Right hindlimb (tissue), 1 donor: ENCODE data around the gene ESR1.

Source experiments
- DNase-seq: peaks from one replicate; pipeline ENCODE4 v3.0.0-alpha.2; 2018

The ESR1 gene

DNA sequence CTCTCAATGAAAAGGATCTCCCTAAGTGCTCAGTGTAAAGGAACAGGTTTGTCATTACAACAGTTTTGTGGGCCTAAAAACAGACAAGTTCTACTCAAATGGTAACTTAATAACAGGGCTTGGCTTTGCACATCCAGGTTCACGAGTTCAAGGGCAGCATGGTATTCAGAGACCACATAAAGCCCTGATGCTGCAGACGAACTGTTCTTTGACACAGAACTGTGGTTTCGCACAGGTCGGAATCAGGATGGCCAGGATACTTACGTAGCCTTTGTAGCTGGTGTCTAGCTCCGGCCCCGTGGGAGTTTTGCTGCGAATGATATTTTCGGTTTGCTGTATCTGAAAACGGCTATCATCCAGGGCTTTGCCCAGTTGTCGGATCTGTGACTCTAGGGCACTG, 335.9 kb downstream of the ESR1 start:
- no peak for DNase-seq

DNA sequence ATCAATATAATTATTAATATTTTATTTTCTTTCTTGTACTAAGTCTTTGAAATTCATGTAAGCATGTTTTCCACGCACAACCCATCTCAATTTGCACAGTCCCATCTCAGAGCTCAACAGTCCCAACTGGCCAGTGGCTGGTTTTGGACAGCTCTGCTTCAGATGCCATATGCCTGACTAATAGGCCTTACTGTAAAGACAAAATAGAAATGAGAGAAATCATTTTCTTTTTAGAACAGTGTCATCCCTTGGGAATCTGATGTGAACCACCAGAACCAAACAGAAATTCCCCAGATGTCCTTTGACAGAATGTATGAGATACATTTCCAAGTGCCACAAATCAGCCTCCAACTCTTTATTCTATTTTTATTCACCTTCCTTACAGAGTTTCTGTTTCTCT, 338.9 kb downstream of the ESR1 start:
- no peak for DNase-seq

DNA sequence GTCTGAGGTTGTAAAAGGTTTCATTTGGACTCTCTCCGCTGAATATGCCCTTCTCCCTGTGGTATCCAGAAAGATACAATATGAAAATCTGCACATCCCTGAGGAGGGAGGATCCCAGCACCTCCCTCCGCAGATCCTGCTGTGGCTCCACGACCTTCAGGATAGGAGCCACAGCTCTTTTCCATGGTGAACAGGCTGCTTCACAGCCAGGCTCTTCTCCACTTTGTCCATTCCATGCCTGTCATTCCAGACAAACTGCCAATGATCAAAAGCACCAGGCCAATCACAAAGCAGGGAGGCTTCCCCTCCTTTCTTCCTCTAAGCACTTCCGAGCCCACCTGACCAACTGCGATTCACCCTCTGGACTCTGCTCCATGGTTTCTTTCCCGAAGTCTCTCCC, 339.8 kb downstream of the ESR1 start:
- no peak for DNase-seq

DNA sequence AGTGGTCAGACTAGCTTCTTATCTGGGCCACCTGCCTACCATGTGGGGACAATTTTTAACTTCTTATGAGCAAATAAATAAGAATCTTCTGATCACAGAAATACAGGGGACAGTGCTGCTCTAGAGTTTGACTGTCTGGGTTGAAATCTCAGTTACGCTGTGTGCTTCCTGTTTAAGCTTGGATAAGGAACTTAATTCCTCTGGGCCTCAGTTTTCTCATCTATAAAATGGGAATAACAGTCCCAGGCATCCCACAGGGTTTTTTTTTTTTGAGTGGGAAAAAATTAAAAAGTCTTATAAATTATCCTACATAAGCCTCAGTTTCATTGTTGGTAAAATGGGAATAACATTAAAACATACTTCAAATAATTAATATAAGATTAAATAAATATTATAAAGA, 340.9 kb downstream of the ESR1 start:
- DNase-seq = no peak

DNA sequence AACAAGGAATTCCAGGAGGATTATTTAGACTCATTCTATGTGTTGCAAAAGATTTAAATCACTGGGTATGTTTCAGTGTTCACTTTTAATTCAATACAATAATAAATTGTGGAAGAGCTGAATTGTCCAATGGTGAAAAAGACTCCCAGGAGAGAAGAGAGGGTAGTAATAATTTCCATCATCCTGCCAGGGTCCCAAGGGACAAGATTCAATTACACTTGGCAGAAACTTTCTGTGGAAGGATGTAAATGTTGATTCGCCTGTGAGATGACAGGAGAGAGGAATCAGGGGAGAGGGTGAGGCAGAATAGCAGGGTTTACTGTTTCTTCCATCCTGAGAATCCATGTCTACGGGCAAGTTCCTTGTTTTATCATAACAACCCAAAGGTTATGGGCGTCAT, 342.7 kb downstream of the ESR1 start:
- no peak for DNase-seq

DNA sequence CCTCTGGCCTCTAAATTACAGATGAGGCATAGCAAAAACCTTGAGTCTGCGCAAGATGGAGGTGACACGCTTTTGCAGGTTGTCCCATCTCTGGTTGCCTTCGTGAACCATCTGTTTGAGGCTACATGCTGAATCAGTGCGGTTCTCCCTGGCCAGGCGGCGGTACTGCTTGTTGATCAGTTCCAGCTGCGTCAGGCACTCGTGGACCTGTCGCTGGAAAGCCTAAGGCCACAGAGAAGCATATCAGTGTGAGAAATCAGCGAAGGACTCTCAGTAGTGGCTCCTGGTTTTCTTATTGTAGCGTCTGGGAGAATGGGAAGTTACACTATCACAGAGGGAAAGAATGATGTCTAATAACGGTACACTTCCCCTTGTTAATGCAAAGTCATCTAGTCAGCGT, 344.4 kb downstream of the ESR1 start:
- DNase-seq = no peak

DNA sequence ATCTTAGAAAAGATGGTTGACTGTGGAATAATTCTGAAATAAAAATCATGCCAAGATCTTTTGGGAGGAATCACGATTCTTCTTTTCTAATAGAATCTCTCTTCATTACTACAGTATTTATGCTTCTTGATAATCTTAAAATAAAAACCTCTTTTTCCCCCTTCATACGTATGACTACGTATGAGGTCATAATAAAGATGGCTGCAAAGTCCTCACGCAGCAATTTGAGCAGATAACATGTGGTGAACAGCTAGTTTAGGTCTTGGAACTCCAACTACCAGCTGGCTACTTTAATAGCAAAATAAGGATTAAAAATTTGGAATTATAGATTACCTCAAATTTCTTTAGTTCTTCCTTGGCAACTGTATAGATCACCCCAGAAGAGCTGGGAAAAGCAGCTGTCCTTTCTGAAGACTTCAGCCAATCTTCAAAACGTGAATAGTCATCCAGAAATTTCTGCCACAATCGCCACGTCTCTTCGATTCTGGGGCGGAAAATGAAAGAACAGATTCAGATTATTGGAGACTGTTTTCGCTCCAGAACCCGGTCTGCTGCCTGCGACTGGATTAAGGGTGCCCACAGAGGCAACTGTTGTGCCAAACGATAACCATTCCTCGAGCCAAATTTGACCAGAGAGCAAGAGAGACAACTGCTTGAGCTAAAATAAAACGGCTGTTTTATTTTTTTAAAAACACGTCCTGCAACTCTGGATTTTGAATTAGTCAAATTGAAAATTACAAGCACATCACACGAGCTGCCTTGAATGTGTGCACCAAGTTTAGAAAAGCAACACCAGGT, 347.3 kb downstream of the ESR1 start:
- DNase-seq = no peak

DNA sequence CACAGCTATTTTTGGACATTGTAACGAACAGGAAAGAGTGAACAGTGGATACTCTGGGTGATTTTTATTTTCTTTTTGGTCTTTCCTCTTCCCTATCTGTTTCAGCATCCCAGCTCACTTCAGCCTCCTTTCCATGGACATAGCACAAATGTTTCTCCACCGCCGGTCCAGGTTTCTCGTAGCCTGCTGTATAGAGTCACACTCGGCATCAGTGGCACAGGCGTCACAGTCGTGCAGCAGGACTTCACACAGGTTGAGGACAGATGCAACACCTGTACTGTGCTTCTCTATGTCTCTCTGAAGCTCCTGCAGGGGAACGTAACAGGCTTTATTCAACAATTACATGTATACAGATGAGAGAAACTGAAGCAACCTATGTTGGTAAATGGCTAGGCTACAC, 348.3 kb downstream of the ESR1 start:
- DNase-seq = no peak

DNA sequence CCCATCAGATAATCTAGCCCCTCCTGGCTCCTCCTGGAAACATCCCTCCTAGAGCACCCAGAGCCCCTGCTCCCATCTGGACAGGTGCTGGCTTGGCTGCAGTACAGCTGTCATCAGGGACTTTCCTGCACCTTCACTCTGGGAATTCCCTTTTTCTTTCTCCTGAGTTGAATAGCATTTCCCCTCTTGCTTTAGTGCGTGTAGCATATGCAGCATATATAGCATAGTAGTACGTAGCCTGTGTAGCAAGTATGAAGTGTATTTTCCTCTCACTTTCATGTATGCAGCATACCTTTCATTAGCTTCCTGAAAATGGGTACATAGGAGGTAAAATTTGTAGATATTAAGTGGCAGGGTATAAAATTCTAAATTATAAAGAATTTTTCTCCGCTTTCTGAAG, 352.9 kb downstream of the ESR1 start:
- no peak for DNase-seq

DNA sequence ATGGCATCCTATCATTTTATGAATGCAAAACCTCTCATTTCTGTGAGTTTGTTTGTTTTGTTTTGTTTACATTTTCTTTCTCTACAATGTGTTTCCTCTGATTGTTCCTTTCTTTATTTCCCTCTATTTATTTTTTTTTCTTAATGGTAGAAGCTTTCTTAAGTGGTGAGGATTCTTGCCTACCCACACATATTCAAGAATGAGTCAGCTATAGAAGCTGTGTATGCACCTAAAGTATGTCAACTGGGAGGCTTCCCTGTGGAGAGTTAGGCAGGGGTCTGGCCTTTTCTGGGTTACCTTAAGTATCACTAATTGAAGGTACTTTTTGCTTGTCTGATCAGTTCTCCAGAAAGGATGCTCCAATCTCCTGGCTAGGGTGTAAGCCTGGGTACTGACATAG, 354.0 kb downstream of the ESR1 start:
- DNase-seq = no peak

DNA sequence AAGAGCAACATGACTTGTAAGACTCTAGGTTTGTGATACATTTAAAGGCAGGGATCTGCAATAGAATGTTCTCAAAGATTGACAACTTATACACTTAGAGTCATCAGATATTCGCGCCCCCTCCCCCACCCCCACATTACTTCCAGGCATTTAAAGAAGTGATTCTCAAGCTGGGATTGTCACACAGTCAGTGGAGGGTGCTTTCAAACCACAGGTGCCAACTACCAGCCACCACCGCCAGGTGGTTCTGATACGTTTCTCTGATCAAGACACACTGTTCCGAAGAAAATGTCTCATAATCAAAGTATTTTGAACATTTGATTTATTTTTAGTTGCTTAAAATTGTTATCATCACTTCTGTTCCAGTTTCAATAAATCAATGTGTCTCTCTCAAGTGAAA, 357.5 kb downstream of the ESR1 start:
- DNase-seq = no peak

DNA sequence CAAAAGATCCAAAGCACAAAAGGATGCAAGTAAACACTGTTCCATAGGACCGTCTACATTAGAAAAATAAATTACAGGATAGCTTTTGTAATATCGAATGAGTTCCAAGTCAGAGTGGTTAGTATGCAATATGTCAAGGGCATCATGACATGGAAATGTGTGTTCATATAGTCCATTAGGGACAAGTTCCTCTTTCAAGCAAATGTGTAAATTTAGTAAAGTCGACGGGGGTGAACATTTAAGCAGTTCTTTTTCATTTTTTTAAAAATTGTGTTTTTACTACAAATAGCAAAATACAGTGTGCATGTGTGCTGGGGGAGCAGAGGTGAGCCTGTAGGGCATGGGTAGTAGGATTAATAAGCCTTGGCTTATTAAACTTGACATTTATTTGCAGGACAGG, 359.0 kb downstream of the ESR1 start:
- DNase-seq = no peak

DNA sequence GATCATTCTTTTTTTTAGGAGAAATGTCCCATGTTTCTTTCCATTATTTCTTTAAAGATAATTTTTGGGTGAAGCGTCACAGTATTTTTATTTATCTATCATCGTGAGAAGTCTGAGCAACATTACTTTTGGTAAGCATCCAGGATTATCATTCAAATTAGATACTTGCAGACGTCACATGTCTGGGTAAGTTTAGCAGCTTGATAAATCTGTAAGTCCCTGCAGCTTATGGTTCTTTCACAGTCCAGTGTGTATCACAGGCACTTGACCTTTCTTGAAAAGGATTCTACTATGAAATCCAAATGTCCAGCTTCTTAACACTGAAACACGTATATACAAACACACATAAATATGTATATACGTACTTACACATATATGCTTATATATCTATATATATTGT, 359.4 kb downstream of the ESR1 start:
- DNase-seq = no peak

DNA sequence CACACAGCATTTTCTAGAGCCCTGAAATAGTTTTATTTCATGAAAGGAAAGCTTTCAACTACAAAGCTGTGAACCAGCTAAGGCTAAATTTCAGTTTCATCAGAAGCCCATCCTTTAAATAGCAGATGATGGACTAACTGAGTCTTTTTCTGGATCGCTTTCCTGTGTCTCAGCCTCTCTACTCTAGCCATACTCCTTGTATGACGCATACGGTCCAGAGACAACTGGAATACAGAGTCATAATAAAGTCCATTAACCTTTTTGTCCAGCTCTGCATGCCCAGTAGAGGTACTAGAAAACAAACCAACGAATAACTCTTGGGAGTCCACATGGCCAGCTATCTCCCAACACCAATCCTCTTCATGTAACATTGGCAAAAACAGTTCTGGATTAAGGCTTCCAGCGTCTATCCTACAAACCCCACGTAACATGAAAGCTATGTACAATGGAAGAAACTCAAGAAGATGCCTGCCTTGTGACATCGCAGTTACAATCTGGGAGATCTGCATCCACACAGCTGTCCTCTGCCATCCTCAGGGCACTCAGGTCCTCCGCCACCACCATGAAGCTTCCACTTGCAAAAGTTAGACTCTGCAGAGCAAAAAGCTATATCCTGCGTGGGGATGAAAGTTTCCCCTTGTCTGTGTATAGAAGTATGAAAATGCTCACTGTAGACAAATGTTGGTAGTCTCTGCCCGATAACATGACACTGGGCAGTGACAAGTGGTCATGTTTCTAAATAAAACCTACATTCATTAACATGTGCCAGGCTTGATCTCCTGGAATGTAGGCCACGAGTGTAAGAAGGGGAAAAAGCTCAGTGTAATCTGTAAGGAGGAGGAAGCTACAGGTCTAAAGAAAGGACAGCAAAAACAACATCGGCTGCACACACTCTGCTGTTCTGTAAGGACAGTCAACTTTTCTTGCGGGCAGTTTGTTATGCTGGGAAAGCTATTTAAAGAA, 360.4 kb downstream of the ESR1 start:
- DNase-seq = peak; percentile 26

DNA sequence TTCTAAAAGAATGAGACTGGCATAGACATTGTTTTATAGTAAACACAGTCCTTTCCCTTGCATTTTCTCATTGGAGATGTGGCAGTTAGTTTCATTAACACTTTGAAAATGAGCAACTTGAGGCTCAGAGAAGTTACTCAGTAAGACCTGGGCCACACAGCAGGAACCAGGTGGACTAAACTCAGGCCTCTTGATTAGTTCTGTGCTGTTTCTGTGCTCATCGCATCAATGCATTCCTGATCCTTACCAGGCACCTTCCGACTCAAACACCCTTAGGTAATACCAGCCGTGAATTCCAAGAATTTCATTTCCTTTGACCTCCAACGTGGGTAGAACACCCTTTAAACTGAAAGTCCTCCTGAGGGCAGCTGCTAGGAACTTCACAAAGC, 362.8 kb downstream of the ESR1 start:
- DNase-seq = no peak

DNA sequence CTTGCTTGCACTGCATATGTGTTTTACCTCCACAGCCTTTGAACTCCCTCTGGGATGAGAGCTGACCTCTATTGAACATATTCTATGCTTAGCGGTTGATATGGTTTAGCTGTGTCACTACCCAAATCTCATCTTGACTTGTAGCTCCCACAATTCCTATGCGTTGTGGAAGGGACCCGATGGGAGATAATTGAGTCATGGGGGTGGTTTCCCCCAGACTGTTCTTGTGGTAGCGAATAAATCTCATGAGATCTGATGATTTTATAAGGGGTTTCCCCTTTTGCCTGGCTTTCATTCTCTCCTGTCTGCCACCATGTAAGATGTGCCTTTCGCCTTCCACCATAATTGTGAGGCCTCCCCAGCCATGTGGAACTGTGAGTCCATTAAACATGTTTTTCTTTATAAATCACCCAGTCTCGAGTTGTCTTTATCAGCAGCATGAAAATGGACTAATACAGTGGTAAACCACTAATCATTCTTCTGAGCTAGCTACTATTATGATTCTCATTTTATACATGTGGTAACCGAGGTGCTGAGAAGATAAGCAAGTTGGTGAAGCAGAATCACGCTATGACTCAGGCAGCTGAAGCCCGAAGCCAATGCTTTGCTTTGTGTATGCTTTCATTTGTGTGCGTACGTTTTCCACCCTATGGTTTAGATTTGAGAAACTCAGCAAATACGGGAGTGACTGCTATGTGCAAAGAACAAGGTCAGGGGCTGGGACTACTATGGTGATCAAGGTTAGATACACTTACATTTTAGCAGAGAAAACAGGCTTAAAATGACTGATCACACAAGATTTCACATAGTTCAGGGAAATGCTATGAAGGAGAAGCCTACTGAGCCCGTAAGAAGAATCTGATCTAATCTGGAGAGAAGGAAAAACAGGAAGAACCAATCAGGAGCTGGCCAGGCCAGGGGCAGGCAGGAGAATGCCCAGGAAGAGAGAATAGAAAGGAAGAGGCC, 363.5 kb downstream of the ESR1 start:
- DNase-seq = no peak

DNA sequence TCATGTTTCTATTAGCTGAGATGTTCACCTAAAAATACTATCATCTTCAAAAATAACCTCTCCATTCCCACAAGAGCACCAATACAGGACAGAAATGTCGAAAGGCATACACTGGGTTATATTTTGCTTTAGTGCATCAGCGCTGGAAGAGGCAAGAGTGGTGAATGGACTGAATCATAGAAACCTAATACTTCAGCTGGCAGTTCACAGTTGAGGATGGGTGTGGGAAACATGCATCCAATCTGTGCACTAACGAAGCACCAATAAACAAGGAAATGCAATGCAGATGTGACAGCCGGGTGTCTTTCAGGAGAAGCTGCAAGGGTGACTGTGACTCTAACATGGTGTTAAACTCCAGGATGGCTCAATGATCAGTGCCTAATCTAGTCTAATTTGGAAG, 365.8 kb downstream of the ESR1 start:
- no peak for DNase-seq

DNA sequence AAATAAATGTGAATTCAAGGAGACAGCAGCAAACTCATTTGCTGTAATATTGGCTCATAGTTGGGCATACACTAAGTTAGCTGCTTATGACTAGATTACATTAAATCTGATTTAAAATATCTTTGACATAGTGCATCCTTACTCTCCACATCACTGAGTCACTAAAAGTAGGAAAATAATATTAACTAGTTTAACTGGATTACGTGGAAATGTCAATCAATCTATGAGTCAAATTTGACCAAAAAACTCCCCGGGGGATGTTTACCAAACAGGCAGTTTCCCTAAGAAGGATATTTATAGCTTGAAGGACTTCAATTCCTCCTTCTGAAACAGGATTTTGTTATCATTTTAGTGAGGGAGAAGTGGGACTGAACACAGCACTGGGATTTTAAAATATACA, 366.5 kb downstream of the ESR1 start:
- DNase-seq = no peak

DNA sequence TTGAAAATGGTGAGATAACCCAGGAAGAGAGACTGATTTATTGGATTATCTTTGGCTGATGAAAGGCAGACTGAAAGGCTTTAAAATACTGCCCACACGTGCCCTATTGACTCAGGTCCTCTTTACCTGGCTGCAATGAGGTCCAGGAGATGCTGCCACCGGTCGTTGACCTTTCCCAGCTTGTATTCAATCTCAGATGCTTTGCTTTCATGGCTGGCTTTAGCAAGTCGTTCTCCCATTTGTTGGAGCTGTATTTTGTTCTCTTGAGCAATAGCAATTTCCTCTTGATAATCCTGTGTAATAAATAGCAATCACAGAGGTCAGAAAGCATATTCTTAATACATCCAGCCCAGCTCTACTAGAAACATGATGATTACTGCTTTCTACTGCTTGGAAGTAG, 368.8 kb downstream of the ESR1 start:
- no peak for DNase-seq
